LHCN-M2 (cell line): ENCODE data around the gene DLD. TPM values are rescaled to one million over a fixed set of nuclear protein-coding genes. Genes with fewer than 3 reads are reported as not detected.
"Not testable (repeated sequence)": the region's sequence is repeated elsewhere in the genome, so short reads cannot be mapped to it uniquely, and the experiment has no call there.

Experiments
- DNase-seq: peaks from one replicate; pipeline ENCODE4 v3.0.0-alpha.2; 2012; ENCODE audit warnings: low read depth
- polyA plus RNA-seq: library from polyadenylated mRNA; unstranded; fragments of >200 nt; gene quantifications from one replicate; pipeline ENCODE4 v1.2.1, GENCODE V29; 2012; ENCODE audit warnings: missing spikeins
- total RNA-seq: library from RNA; depleted of rRNA; stranded (reverse); fragments of >200 nt; gene quantifications from 2 replicates; pipeline ENCODE4 v1.2.3, GENCODE V29; 2014; rRNA removed

Gene DLD
- 109 and 220 TPM in 2 replicates for total RNA-seq
- polyA plus RNA-seq, result 51.3 TPM

GRCh38 chr7:107890962-107891635 lies at the start of gene DLD:
Gene DLD, plus strand, starts transcription at chr7:107891183. Its CDS starts 68 bp downstream, at chr7:107891251.
- DNase-seq, result peak; percentile 92

- DNase-seq, result no peak
Observed at GRCh38 chr7:107842213-107842612, 48.8 kb upstream of the DLD start.

- DNase-seq, result no peak
Observed at GRCh38 chr7:107843184-107843583, 47.8 kb upstream of the DLD start.

- DNase-seq, result no peak
Observed at GRCh38 chr7:107846324-107846723, 44.7 kb upstream of the DLD start.

GRCh38 chr7:107847168-107847835 lies 43.7 kb upstream of the DLD start:
- no peak for DNase-seq

GRCh38 chr7:107847836-107848175 lies 43.2 kb upstream of the DLD start:
- DNase-seq, result not testable (repeated sequence)

- DNase-seq, result not testable (repeated sequence)
Observed at GRCh38 chr7:107848211-107848610, 42.8 kb upstream of the DLD start.

GRCh38 chr7:107850216-107850615 lies 40.8 kb upstream of the DLD start:
- no peak for DNase-seq

- no peak for DNase-seq
Observed at GRCh38 chr7:107850643-107851042, 40.3 kb upstream of the DLD start.

- no peak for DNase-seq
Observed at GRCh38 chr7:107854454-107854853, 36.5 kb upstream of the DLD start.

GRCh38 chr7:107854989-107855388 lies 36.0 kb upstream of the DLD start:
- DNase-seq, result peak; percentile 50

GRCh38 chr7:107856806-107857540 lies 34.0 kb upstream of the DLD start:
- peak; percentile 47 for DNase-seq

- peak; percentile 29 for DNase-seq
Observed at GRCh38 chr7:107857541-107857912, 33.5 kb upstream of the DLD start.

GRCh38 chr7:107858280-107858679 lies 32.7 kb upstream of the DLD start:
- no peak for DNase-seq

GRCh38 chr7:107860279-107860961 lies 30.6 kb upstream of the DLD start:
- no peak for DNase-seq

GRCh38 chr7:107860981-107861652 lies 29.9 kb upstream of the DLD start:
- DNase-seq, result no peak

- peak; percentile 21 for DNase-seq
Observed at GRCh38 chr7:107865956-107866775, 24.8 kb upstream of the DLD start.

GRCh38 chr7:107867858-107868466 lies 23.0 kb upstream of the DLD start:
- DNase-seq, result no peak

- no peak for DNase-seq
Observed at GRCh38 chr7:107870427-107871000, 20.5 kb upstream of the DLD start.

GRCh38 chr7:107874111-107874510 lies 16.9 kb upstream of the DLD start:
- DNase-seq, result no peak
